ENCODE measurements around the gene OXNAD1.

Gene OXNAD1, protein sequence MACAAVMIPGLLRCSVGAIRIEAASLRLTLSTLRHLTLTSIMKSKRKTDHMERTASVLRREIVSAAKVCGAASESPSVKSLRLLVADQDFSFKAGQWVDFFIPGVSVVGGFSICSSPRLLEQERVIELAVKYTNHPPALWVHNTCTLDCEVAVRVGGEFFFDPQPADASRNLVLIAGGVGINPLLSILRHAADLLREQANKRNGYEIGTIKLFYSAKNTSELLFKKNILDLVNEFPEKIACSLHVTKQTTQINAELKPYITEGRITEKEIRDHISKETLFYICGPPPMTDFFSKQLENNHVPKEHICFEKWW

GRCh38 chr3:16264708-16265454 is at the start of gene OXNAD1, which contains the start of gene DPH3:
Gene OXNAD1 (plus strand): TSS chr3:16265212. CDS start chr3:16270953, 5,741 bp downstream.
Gene DPH3 (minus strand): TSS chr3:16264943. CDS start chr3:16264876, 67 bp downstream.
- Histone ChIP-seq H3K4me1 (peaks cover 4% of the 10 kb centered on the region), H3K27ac (peak within 1 kb of the TSS; percentile 87), H2AFZ (peak within 1 kb of the TSS; percentile 97), H3K36me3 (ENCODE audit: control insufficient read depth, insufficient read depth, low read length) (no peaks in the 10 kb centered on the region), H3K9me3 (ENCODE audit: control insufficient read depth, low read length) (no peaks in the 10 kb centered on the region), H3K4me3 (ENCODE audit: low read depth, low read length) (peak within 1 kb of the TSS; percentile 93), H3K79me2 (peaks cover 6% of the 10 kb centered on the region), H3K9ac (peak within 1 kb of the TSS; percentile 75), H3K4me2 (ENCODE audit: low read length) (peak within 1 kb of the TSS; percentile 90), H3K27me3 (ENCODE audit: control insufficient read depth, insufficient read depth, low read length) (no peaks in the 10 kb centered on the region)
- TF ChIP-seq, protein P1, sequence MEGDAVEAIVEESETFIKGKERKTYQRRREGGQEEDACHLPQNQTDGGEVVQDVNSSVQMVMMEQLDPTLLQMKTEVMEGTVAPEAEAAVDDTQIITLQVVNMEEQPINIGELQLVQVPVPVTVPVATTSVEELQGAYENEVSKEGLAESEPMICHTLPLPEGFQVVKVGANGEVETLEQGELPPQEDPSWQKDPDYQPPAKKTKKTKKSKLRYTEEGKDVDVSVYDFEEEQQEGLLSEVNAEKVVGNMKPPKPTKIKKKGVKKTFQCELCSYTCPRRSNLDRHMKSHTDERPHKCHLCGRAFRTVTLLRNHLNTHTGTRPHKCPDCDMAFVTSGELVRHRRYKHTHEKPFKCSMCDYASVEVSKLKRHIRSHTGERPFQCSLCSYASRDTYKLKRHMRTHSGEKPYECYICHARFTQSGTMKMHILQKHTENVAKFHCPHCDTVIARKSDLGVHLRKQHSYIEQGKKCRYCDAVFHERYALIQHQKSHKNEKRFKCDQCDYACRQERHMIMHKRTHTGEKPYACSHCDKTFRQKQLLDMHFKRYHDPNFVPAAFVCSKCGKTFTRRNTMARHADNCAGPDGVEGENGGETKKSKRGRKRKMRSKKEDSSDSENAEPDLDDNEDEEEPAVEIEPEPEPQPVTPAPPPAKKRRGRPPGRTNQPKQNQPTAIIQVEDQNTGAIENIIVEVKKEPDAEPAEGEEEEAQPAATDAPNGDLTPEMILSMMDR (IDR thresholded peaks at IDR 0.05) = peak; percentile 6

DNA sequence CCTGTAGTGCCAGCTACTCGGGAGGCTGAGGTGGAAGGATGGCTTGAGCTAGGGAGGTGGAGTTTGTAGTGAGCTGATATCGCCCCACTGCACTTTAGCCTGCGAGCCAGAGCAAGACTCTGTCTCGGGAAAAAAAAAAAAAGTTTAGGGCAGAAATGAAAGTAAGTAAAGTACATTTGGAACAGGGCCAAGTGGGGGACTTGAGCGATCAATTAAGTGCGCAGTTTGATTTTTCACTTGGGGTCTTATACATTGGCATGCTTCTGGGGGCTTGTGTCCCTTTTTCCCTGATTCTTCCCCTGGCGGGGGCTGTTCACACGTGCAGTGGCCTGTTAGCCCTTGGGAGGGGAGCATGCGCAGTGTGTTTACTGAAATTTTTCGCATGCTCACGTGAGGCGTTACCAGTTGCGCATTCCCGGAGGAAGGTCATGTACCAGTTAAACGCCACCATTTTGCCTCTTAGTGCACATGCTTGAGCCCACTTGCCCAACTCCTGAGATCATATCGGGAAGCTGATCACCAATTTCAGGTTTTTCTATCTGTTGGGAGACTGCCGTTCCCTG is 48.6 kb upstream of the OXNAD1 start:
- H3K4me2 ChIP-seq (ENCODE audit: low read length) = no peak overlapping the region
- H3K36me3 ChIP-seq (ENCODE audit: control insufficient read depth, insufficient read depth, low read length) = no peaks in the 10 kb centered on the region
- H3K27ac ChIP-seq = no peak overlapping the region
- TF ChIP-seq, protein P1 (IDR thresholded peaks at IDR 0.05) = no peak
- H2AFZ ChIP-seq = no peak overlapping the region
- no peaks in the 10 kb centered on the region for H3K4me1 ChIP-seq
- no peaks in the 10 kb centered on the region for H3K27me3 ChIP-seq (ENCODE audit: control insufficient read depth, insufficient read depth, low read length)
- no peaks in the 10 kb centered on the region for H3K79me2 ChIP-seq
- H3K9me3 ChIP-seq (ENCODE audit: control insufficient read depth, low read length) = no peaks in the 10 kb centered on the region
- H3K4me3 ChIP-seq (ENCODE audit: low read depth, low read length) = no peak overlapping the region
- no peak overlapping the region for H3K9ac ChIP-seq

- no peak overlapping the region for H2AFZ ChIP-seq
- no peak overlapping the region for H3K4me2 ChIP-seq (ENCODE audit: low read length)
- H3K9me3 ChIP-seq (ENCODE audit: control insufficient read depth, low read length) = no peaks in the 10 kb centered on the region
- H3K36me3 ChIP-seq (ENCODE audit: control insufficient read depth, insufficient read depth, low read length) = no peaks in the 10 kb centered on the region
- H3K27me3 ChIP-seq (ENCODE audit: control insufficient read depth, insufficient read depth, low read length) = no peaks in the 10 kb centered on the region
- H3K79me2 ChIP-seq = no peaks in the 10 kb centered on the region
- H3K9ac ChIP-seq = no peak overlapping the region
- no peaks in the 10 kb centered on the region for H3K4me1 ChIP-seq
- TF ChIP-seq, protein P1 (IDR thresholded peaks at IDR 0.05) = no peak
- H3K27ac ChIP-seq = no peak overlapping the region
- H3K4me3 ChIP-seq (ENCODE audit: low read depth, low read length) = no peak overlapping the region
Observed at GRCh38 chr3:16219777-16220176, 45.2 kb upstream of the OXNAD1 start.

DNA sequence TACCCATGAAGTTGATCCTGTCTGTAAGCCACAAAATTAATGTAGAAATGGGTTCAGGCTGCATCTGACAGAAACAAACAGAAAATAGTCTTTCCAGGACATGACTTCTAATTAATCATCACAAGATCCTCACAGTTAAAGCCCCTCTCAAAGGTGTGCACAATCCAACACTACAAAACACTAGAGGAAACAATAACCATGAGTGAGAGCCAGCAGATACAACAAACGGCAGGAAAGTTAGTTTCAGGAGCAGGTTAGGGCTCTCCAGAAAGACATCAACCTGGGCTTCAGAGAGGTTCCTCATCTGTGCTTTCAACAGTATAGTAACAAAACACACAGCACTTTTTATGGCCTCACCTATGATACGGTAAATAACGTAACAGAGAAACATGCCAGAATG is 43.0 kb upstream of the OXNAD1 start:
- Histone ChIP-seq H3K36me3 (ENCODE audit: control insufficient read depth, insufficient read depth, low read length) (no peaks in the 10 kb centered on the region), H3K4me3 (ENCODE audit: low read depth, low read length) (no peak overlapping the region), H3K9me3 (ENCODE audit: control insufficient read depth, low read length) (no peaks in the 10 kb centered on the region), H3K27ac (no peak overlapping the region), H3K79me2 (no peaks in the 10 kb centered on the region), H2AFZ (no peak overlapping the region), H3K27me3 (ENCODE audit: control insufficient read depth, insufficient read depth, low read length) (no peaks in the 10 kb centered on the region), H3K4me1 (no peaks in the 10 kb centered on the region), H3K9ac (no peak overlapping the region), H3K4me2 (ENCODE audit: low read length) (no peak overlapping the region)
- TF ChIP-seq, protein P1 (IDR thresholded peaks at IDR 0.05) = no peak
